Stimulated activated CD4-positive, alpha-beta T cell treated with anti-CD3 and anti-CD28 coated beads, Interleukin-12 subunit alpha, Interleukin-12 subunit beta, amount 100 ng/mL, for 48 hours (primary cell): ENCODE data around the gene PSMD6.

Experiments used
- DNase-seq, 3 donors: peaks; one replicate each; pipeline ENCODE4 v3.0.0-alpha.2; 2020; ENCODE audit warnings: low read depth in 2 of 3, low spot score in 1 of 3

The PSMD6 gene

GRCh38 chr3:64046996-64047594 is 23.8 kb upstream of the PSMD6 start:
- DNase-seq = no peak

- no peak for DNase-seq
Observed at GRCh38 chr3:64046592-64046991, 23.3 kb upstream of the PSMD6 start.

- DNase-seq = no peak
Observed at GRCh38 chr3:64042952-64043351, 19.7 kb upstream of the PSMD6 start.

- no peak for DNase-seq
Observed at GRCh38 chr3:64039981-64040733, 16.9 kb upstream of the PSMD6 start.

- DNase-seq = no peak
Observed at GRCh38 chr3:64039332-64039731, 16.0 kb upstream of the PSMD6 start.

- DNase-seq = no peak
Observed at GRCh38 chr3:64038253-64038767, 15.0 kb upstream of the PSMD6 start.

- no peak for DNase-seq
Observed at GRCh38 chr3:64037084-64037483, 13.8 kb upstream of the PSMD6 start.

- no peak for DNase-seq
Observed at GRCh38 chr3:64033069-64033468, 9.8 kb upstream of the PSMD6 start.

GRCh38 chr3:64031540-64032508 is 8.5 kb upstream of the PSMD6 start:
- no peak for DNase-seq

GRCh38 chr3:64030741-64031140 is 7.4 kb upstream of the PSMD6 start:
- DNase-seq = peak; percentile 65 to 71 (median 66)

- DNase-seq = no peak
Observed at GRCh38 chr3:64029287-64029686, 6.0 kb upstream of the PSMD6 start.

GRCh38 chr3:64028754-64029153 is 5.5 kb upstream of the PSMD6 start:
- no peak for DNase-seq

GRCh38 chr3:64027658-64028057 is 4.4 kb upstream of the PSMD6 start:
- no peak for DNase-seq

GRCh38 chr3:64026346-64026745 is 3.1 kb upstream of the PSMD6 start:
- DNase-seq = no peak

GRCh38 chr3:64023861-64024223 is 548 bp upstream of the PSMD6 start:
- DNase-seq = no peak

- DNase-seq = no peak
Observed at GRCh38 chr3:64022451-64023186, 675 bp downstream of the PSMD6 start.

- no peak for DNase-seq
Observed at GRCh38 chr3:64021922-64022321, 1.4 kb downstream of the PSMD6 start.

GRCh38 chr3:64019879-64020278 is 3.4 kb downstream of the PSMD6 start:
- no peak for DNase-seq

- no peak for DNase-seq
Observed at GRCh38 chr3:64019271-64019670, 4.0 kb downstream of the PSMD6 start.

- DNase-seq = no peak
Observed at GRCh38 chr3:64016941-64017620, 6.2 kb downstream of the PSMD6 start.
